BE2C (cell line): ENCODE results near the gene FANCI.

Experiments used
- DNase-seq: peaks from one replicate; pipeline ENCODE4 v3.0.0-alpha.2; 2020
- H3K27me3 ChIP-seq: fragments of 250-450 bp; sonication (Bioruptor Pico); 2 replicates; pipeline ENCODE4 v1.5.1; 2020; ENCODE audit warnings: mild to moderate bottlenecking
- H3K36me3 ChIP-seq: fragments of 250-450 bp; sonication (Bioruptor Pico); 2 replicates; pipeline ENCODE4 v1.5.1; 2020; ENCODE audit warnings: mild to moderate bottlenecking
- H3K4me1 ChIP-seq: fragments of 250-450 bp; sonication (Bioruptor Pico); 2 replicates; pipeline ENCODE4 v1.5.1; 2020
- H3K4me3 ChIP-seq: 2 replicates; pipeline ENCODE4 v1.5.1; 2011; ENCODE audit warnings: low read depth, low read length
- H3K9me3 ChIP-seq: fragments of 250-450 bp; sonication (Bioruptor Pico); 2 replicates; pipeline ENCODE4 v1.5.1; 2020
- CTCF ChIP-seq: IDR thresholded peaks from 2 replicates; pipeline ENCODE4 v1.5.1; 2012; ENCODE audit warnings: mild to moderate bottlenecking, low read depth, low read length

Gene FANCI

GRCh38 chr15:89317186-89317720, 73.5 kb downstream of the FANCI start:
- DNase-seq = no peak
- no peak for TF ChIP-seq CTCF
- Histone ChIP-seq H3K4me1 (no peaks in the 10 kb centered on the region), H3K27me3 (no peaks in the 10 kb centered on the region), H3K36me3 (peaks cover 92% of the 10 kb centered on the region), H3K9me3 (no peaks in the 10 kb centered on the region), H3K4me3 (no peak overlapping the region)

DNA sequence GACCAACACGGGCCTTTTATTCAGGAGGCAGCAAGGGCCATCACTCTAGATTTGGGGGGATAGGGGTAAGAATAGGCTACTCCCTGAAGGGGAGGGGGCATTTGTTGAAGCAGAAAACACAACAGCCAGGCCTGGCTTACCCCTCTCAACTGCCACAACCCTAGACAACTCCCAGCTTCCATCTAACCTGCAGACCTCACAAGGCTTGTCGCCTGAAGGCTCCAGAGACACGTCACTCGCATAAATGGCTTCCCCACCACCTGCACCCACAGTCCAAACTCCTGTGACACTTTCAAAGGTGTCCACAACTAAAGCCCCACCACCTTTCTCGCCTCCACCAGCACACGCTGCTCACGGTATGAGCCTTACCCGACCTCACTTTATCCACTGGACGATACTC, 75.9 kb downstream of the FANCI start:
- Histone ChIP-seq H3K4me3 (no peak overlapping the region), H3K36me3 (peaks cover 99% of the 10 kb centered on the region)
- DNase-seq = no peak

GRCh38 chr15:89320200-89320599, 76.4 kb downstream of the FANCI start:
- Histone ChIP-seq H3K4me1 (no peaks in the 10 kb centered on the region), H3K36me3 (peaks cover 96% of the 10 kb centered on the region), H3K4me3 (no peak overlapping the region), H3K9me3 (no peaks in the 10 kb centered on the region), H3K27me3 (no peaks in the 10 kb centered on the region)
- no peak for TF ChIP-seq CTCF
- no peak for DNase-seq

More for the DNA sequence above, 75.9 kb downstream of the FANCI start:
- Histone ChIP-seq H3K9me3 (no peaks in the 10 kb centered on the region), H3K4me1 (no peaks in the 10 kb centered on the region), H3K27me3 (no peaks in the 10 kb centered on the region)
- no peak for TF ChIP-seq CTCF

DNA sequence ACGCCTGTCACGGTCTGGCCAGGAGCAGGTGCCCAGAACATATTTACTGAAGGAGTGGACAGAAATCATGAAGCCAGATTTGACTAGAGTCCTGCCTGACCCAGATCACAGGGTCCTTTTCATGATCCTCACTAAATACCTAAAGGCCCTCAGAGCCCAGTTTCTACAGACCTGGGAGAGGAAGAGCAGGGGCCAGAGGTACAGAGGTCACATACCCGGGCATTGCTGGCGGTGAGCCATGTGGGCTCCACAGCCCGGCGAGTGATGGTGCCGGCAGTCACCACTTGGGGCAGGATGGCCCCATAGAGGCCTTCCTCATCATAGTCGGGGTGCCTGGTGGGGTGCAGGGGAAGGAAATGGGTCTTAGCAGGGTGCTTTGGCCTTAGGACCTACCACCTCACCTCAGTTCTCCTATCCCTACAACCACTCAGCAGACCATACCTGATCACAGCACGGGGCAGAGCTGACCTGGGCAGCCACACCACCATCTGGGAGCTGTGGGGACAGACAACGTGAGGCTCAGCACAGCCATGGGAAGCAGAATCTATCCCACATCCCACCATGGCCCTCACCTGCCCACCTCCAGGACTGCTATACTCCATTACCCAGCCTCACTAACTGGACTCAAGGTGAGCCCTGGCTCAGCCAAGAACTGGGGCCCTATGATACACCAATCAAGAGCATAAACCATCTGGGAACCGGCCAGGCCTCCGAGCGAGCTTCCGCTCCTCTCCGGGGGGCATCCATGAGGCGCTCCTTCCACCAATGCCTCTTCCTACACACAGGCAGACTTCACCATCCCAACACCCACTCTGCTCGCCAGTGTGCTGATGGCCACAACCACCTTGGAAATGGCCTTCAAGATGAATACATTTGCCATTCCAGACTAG, 78.0 kb downstream of the FANCI start:
- H3K27me3 ChIP-seq = no peaks in the 10 kb centered on the region
- peaks cover 96% of the 10 kb centered on the region for H3K36me3 ChIP-seq
- TF ChIP-seq CTCF = peak; percentile 16; the same call in 1 of the 2 replicates
- H3K9me3 ChIP-seq = no peaks in the 10 kb centered on the region
- H3K4me3 ChIP-seq = no peak overlapping the region
- H3K4me1 ChIP-seq = no peaks in the 10 kb centered on the region
- DNase-seq = no peak

- Histone ChIP-seq H3K9me3 (no peaks in the 10 kb centered on the region), H3K36me3 (peaks cover 96% of the 10 kb centered on the region), H3K4me3 (no peak overlapping the region), H3K4me1 (no peaks in the 10 kb centered on the region), H3K27me3 (no peaks in the 10 kb centered on the region)
- TF ChIP-seq CTCF = no peak
- DNase-seq = no peak
Observed at GRCh38 chr15:89322822-89323221, 79.0 kb downstream of the FANCI start.

- TF ChIP-seq CTCF = no peak
- Histone ChIP-seq H3K27me3 (no peaks in the 10 kb centered on the region), H3K36me3 (peaks cover 96% of the 10 kb centered on the region), H3K4me3 (no peak overlapping the region), H3K9me3 (no peaks in the 10 kb centered on the region), H3K4me1 (no peaks in the 10 kb centered on the region)
- DNase-seq = no peak
Observed at GRCh38 chr15:89323825-89324224, 80.0 kb downstream of the FANCI start.
